ENCODE results near the gene ARF3.

Gene ARF3

DNA sequence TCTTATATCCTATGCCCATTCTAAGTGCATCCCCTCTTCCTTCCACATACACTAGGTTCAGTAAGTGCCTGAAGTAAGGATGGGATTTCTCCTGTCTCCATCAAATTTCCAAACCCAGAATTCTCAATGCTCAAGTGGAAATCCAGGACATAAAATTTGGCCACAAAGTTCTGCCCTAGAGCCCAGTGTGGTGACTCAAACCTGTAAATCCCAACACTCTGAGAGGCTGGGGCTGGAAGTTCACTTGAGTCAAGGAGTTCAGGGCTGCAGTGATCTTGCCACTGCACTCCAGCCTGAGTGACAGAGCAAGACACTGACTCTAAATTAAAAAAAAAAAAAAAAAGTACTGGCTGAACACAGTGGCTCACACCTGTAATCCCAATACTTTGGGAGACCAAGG lies 4.5 kb upstream of the ARF3 start:
- no peak for DNase-seq

DNA sequence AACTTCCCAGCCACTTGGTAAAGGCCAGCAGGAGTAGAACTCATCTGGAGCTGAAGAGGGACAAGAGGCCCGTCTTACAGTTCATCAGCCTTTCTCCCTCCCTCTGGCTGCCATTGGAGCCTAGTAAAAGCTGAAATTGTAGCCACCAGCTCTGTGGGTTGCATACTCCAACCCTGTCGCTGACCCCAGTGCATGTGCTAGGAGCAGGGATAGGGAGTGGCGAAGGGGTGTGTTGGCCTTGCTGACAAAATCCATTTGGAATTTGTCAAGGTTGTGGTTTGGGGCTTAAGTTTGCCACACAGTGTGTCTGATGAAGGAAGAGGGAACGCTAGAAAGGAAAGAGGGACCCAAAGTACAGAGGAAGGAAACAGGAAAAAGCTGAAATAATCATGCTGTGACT lies 4.0 kb upstream of the ARF3 start:
- no peak for DNase-seq

GRCh38 chr12:48960834-48961233 lies 3.5 kb upstream of the ARF3 start:
- no peak for DNase-seq

- no peak for DNase-seq
Observed at GRCh38 chr12:48958049-48958388, 732 bp upstream of the ARF3 start.

GRCh38 chr12:48956279-48957140 lies 777 bp downstream of the ARF3 start:
- no peak for DNase-seq

DNA sequence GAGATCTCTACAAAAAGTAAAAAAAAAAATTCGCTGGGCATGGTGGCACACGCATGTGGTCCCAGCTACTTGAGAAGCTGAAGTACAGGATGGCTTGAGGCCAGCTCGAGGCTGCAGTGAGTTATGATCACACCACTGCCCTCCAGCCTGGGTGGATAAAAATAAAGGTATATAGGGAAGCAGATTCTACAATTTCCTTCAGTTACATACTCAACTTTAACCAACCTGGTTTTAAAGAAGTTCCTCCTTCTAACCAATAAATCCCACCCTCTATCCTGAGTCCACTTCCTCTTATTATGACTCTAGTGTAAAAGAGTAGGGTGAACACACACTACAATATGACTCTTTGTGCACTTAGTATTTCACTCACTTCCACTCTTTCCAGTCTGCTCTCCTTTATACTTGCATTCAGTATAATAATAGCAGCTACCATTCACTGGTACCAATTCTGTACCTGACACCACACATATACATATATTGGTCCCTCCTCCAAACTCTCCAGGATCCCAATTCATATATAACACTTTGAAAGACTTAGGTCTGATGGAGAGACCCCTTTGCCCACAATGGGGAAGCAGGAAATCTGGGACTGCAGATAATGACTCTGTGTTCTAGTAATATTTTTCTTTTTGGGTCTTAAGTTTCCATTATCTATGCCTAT lies 2.3 kb downstream of the ARF3 start:
- no peak for DNase-seq

DNA sequence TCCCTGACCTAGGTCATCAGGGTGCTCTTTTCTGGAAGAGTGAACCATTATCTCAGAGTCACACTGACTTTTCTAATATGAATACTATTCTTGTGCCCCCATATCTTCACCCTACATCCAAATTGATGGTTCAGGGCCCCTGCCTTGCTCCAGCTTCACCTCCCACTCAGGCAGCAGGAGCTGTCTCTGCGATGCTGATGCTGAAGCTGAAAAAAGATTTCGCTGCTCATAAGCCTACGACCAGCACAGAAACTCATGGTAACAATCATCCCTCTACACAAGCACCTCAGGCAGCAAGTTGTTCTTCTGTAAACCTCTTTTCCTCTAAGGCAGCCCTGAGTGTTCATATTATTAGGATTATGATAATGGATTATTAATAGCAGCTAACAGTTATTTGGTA lies 3.2 kb downstream of the ARF3 start:
- no peak for DNase-seq

DNA sequence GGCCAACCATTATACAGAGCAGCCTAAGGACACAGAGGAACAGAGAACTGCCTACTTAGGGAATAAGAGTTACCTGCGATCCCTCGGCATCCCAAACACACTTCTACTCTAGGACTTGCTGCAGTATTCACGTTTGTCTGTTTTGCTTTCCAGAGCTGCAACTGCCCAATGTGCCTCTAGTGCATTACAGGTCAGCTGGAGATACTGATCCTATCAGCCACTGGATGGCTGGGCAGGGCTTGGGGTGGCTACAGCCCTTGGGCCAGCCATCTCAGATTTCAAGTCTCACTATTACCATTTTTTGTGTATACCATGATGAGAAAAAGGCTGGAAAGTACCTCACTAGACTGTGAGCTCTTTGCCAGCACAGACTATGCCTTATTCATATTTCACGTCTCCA lies 4.6 kb downstream of the ARF3 start:
- no peak for DNase-seq

DNA sequence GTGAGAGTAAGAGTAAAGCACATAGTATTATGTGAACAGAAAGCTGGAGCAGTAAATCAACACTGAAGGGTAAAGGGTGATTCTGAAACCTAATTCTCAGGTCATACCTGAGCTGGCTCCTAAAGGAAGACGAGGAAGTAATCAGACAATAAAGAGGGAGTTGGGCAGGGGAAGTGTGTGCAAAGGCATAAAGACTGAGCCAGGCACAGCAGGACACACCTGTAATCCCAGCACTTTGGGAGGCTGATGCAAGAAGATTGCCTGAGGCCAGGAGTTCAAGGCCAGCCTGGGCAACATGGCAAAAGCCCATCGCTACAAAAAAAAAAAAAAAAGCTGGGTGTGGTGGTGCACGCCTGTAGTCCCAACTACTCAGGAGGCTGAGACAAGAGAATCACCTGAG lies 9.6 kb downstream of the ARF3 start:
- DNase-seq = no peak

DNA sequence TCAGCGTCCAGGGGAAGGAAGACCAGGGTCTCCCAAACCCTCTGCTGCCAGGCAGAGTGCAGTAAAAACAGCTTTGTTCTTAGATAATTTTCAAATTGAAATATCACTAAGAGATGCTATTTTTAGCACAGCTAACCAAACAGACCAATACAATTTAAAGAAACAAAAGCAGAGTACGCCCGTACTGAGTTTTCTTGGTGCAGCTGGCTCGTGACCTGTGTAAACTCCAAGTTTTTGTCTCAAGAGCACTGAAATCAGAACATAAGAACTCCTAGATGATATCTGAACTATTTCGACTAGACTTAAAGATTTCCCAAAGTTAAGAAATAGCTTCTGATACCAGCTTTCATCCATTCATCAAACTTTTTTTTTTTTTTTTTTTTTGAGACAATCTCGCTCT lies 10.3 kb downstream of the ARF3 start:
- no peak for DNase-seq

DNA sequence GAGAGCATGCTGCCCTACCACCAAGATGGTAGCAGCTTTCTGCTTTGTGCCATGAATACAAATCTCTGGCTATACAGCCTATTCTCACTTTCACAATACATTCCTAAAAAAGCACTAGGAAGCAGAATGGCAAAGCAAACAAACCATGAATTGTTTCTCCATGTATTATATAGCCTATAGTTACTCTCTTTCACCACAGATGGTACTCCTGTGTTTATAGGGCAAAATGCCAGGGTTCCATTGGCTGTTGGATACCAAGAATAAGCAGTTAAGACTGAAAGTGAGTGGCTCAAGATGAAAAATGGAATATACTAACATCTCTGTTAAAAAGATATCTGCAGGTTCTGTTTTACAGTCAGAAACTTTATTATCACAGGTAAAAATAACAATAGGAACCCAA lies 11.1 kb downstream of the ARF3 start:
- no peak for DNase-seq

DNA sequence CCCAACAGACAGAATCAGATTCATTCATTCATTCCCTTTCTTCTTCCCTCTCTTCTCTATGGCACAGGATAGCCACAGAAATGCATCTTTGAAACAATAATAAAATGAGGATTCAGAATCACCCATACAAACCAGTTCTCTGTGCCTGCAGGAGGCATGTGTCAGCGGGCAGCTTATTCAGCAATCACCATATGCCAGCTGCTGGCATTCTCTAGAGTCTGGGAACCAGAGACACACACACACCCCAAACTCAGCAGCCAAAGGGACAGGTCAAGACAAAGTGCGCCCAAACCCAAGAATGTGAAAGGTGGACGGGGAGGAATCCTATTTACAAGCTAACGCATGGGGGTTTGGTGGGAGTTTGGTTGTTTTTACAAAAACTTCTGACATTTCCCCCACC lies 14.1 kb downstream of the ARF3 start:
- no peak for DNase-seq

- DNase-seq = no peak
Observed at GRCh38 chr12:48940181-48940580, 17.1 kb downstream of the ARF3 start.

DNA sequence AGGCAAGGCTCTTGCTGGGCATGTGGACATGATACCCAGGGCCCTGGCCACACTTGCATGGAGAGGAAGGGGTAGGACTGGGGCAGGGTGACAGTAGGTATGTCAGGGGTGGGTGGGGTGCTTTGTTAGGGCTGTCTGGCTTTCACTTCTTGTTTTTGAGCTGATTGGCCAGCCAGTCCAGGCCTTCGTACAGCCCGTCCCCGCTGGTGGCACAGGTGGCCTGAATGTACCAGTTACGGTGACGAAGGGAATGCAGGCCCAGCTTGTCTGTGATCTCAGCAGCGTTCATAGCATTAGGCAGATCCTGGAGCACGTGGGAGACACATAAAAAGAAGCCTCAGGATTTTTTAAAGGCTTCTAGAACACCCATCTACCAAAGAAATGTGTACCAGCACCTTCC lies 18.5 kb downstream of the ARF3 start:
- no peak for DNase-seq

DNA sequence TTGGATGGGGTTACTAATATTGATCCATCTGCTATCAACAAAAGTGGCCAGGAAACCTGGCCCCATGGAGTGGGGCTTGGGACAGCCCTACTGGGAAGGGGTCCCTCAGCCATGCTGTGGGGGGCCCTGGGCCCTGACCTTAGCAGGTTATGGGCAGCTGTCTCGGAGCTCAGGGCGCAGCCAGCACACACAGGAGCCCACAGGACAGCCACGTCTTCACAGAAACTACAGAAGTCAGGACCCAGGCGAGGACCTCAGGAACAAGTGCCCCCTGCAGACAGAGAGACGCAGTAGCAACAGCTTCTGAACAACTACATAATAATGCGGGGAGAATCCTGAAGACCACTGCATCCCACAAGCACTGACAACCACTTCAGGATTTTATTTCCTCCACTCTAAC lies 20.1 kb downstream of the ARF3 start:
- no peak for DNase-seq

DNA sequence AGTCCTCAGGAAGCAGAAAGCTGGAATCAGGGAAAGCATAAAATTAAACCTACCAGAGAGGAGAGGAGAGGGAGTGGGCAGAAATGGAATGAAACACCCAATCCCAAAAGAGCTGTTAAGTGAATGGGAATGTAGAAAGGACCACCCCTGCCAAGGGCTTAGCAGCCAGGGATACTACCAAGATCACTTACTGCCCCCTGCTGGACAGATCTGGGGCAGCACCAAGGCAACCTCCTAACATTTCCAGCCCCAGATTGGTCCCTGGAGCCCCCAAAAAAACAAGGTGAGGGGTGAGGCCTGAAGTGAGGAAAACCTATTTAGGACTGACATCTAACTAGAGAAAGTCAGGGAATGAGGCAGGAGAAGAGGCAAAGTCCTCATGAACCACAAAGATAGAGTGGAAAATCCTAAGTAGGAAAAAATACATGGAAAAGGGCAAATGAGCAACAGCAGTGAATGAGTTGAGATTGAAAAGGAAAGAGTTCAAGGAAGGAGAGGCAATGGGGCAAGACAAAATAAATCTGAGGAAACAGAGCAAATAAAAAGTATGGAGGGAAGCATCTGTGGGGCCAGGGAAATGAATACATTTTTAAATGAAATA lies 20.8 kb downstream of the ARF3 start:
- DNase-seq = peak; percentile 86

- DNase-seq = no peak
Observed at GRCh38 chr12:48934312-48934706, 23.0 kb downstream of the ARF3 start.

GRCh38 chr12:48933664-48934311 lies 23.5 kb downstream of the ARF3 start:
- DNase-seq = no peak

DNA sequence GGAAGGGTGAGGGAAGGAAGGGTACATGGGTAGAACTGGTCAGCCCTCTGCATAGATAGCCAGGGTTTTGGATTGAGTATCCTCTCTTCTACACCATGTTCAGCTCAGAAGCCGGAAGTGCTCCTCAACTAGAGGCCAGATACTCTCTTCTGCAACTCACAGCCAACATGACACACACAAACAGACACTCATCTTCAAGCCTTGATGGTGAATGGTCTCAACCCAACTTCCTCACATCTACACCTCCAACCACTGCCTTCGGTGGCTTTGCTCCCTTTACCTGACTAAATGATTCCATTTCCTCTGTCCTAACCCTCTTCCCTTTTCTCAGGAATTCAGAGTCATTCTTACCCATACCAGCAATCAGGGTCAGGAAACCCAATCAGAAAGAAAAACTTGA lies 24.4 kb downstream of the ARF3 start:
- DNase-seq = no peak

DNA sequence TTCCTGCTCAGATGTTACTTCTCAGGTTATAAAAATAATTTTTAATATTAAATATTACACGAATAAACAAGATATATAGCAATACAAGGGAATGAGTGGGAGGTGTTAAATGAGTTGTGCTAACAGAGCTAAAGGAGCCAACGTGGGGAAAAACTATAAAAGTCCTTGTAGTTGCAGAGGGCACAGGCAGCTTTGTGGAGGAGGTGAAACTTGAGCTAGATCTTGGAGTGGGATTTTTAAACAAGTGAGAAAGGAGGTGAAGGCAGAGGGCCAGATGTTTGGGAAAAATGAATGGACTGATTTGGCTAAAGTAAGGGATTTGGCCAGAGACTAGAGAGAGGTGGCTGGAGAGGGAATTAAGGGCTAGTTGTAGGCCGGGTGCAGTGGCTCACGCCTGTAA lies 26.8 kb downstream of the ARF3 start:
- no peak for DNase-seq

DNA sequence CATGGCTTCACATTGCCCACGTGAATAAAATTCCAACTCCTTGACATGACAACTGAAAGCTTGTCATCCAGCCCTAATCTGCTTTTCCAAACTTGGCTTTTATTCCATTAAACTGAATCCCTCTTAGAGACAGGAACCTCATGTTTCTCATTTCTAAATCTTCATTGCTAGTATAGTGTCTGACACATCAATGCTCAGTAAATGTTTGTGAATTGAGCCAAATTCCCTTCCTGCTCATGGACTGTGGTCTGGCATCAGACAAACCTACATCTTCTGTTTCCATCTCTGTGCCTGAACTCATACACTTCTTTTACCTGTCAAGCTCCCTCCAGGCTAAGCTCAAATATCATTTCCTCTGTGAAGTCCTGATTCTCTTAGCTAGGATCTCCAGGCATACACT lies 27.7 kb downstream of the ARF3 start:
- no peak for DNase-seq

DNA sequence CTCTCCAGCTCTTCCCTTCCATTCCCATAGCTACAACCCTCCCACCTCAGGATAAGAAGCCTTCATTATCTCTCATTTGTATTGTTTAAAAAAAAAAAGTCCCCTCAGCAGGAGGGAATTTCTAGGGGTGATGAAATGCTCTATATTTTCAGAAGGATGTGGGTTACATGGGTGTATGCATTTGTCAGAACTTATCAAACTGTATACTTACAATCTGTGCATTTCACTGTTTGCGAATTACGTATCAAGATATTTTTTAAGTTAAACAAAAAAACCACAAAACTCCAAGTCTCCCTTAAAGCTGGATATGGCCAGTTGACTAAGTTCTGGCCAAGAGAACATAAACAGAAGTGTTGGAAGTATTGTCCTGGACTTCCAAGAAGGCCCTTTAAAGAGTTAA lies 30.0 kb downstream of the ARF3 start:
- DNase-seq = no peak

DNA sequence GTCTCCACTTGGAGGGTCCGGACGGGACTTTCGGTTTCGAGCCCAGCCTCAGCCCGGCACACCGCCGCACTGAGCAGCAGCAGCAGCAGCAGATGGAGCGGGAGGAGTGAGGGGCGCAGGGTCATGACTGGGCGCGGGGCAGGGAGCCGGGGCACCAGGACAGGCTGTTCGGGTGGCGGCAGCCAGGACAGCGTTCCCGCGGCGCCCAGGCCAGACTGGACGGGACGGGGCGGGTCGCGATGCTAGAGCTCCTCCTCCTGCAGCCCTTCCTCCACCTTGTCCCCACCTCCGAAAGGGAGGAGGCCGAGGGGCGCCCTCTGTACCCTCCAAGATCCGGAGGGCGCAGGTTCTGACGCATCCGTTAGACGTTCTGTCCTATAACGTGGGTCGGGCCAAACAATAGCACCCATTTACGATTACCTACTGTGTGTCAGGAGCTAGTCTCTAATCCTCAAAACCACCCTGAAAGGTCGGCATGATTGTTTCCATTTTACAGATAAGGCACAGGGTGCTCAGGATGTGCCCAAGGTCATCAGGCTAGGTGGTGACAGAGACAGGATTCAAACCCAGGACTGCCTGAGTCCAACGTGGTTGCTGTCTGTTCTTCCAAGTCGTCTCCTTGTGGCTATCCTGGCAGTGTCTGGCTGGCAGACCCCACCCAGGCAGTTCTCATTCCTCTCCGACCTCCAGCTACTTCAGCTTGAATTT lies 31.8 kb downstream of the ARF3 start, which contains the start of gene FKBP11:
TSS of gene FKBP11 (minus strand) at position 189 of the 708 bp plus-strand sequence. CDS start at position 125, 64 bp downstream.
- peak; percentile 71 for DNase-seq
